Measurements from ENCODE around the gene RAB6A. TPM values are rescaled to one million over a fixed set of nuclear protein-coding genes. Genes with fewer than 3 reads are reported as not detected.
A peak's percentile ranks its signal among the peaks of the same experiment; 100 is the strongest.
"Not testable (repeated sequence)": the region's sequence is repeated elsewhere in the genome, so short reads cannot be mapped to it uniquely, and the experiment has no call there.

The RAB6A gene
- polyA plus RNA-seq (2014; cell fraction: cytosol; rRNA removed) = 87.9 and 99.0 TPM in 2 replicates
- polyA plus RNA-seq (2014; cell fraction: nucleus; rRNA removed) = 50.0 and 62.3 TPM in 2 replicates

GRCh38 chr11:73760679-73761402 lies at the start of gene RAB6A:
TSS of gene RAB6A (minus strand) at chr11:73761074. CDS start at chr11:73760635, 439 bp downstream.
- DNase-seq (ENCODE audit: low spot score) = peak; percentile 100

GRCh38 chr11:73810637-73811036 lies 49.8 kb upstream of the RAB6A start:
- no peak for DNase-seq (ENCODE audit: low spot score)

GRCh38 chr11:73808052-73808451 lies 47.2 kb upstream of the RAB6A start:
- DNase-seq (ENCODE audit: low spot score) = no peak

GRCh38 chr11:73804712-73805111 lies 43.8 kb upstream of the RAB6A start:
- no peak for DNase-seq (ENCODE audit: low spot score)

GRCh38 chr11:73801136-73801535 lies 40.3 kb upstream of the RAB6A start:
- no peak for DNase-seq (ENCODE audit: low spot score)

- no peak for DNase-seq (ENCODE audit: low spot score)
These were observed 39.5 kb upstream of the RAB6A start for GRCh38 chr11:73800276-73800806.

- DNase-seq (ENCODE audit: low spot score) = no peak
These were observed 36.6 kb upstream of the RAB6A start for GRCh38 chr11:73797457-73797856.

GRCh38 chr11:73795925-73796632 lies 35.2 kb upstream of the RAB6A start:
- no peak for DNase-seq (ENCODE audit: low spot score)

GRCh38 chr11:73792584-73792983 lies 31.7 kb upstream of the RAB6A start:
- DNase-seq (ENCODE audit: low spot score) = no peak

- DNase-seq (ENCODE audit: low spot score) = no peak
These were observed 28.4 kb upstream of the RAB6A start for GRCh38 chr11:73789279-73789670.

- DNase-seq (ENCODE audit: low spot score) = peak; percentile 94
These were observed 27.0 kb upstream of the RAB6A start, which contains the start of gene MRPL48 for GRCh38 chr11:73787643-73788558. TSS of gene MRPL48 (plus strand) at chr11:73787874. CDS start at chr11:73787972, 98 bp downstream.

GRCh38 chr11:73787051-73787642 lies 26.3 kb upstream of the RAB6A start:
- DNase-seq (ENCODE audit: low spot score) = no peak

GRCh38 chr11:73785467-73785866 lies 24.6 kb upstream of the RAB6A start:
- not testable (repeated sequence) for DNase-seq (ENCODE audit: low spot score)

- no peak for DNase-seq (ENCODE audit: low spot score)
These were observed 23.9 kb upstream of the RAB6A start for GRCh38 chr11:73784734-73785133.

GRCh38 chr11:73784080-73784634 lies 23.3 kb upstream of the RAB6A start:
- DNase-seq (ENCODE audit: low spot score) = no peak

- DNase-seq (ENCODE audit: low spot score) = no peak
These were observed 22.7 kb upstream of the RAB6A start for GRCh38 chr11:73783483-73784020.

- DNase-seq (ENCODE audit: low spot score) = no peak
These were observed 20.4 kb upstream of the RAB6A start for GRCh38 chr11:73781303-73781702.

GRCh38 chr11:73779084-73779902 lies 18.4 kb upstream of the RAB6A start:
- DNase-seq (ENCODE audit: low spot score) = peak; percentile 99

- not testable (repeated sequence) for DNase-seq (ENCODE audit: low spot score)
These were observed 9.9 kb upstream of the RAB6A start for GRCh38 chr11:73770811-73771210.

Measured in SK-N-DZ (cell line).